GM19455 (cell line): ENCODE data around the gene SOX10.

Experiments
- ATAC-seq: cut with Tn5 transposase; IDR thresholded peaks from one replicate; pipeline ENCODE4 v1.9.1; 2021; ENCODE audit not compliant: unreplicated experiment

SOX10 gene

GRCh38 chr22:37983860-37984791 lies at the start of gene SOX10:
SOX10 (minus strand) TSS chr22:37984555; CDS start chr22:37983784, 771 bp downstream.
- ATAC-seq, result no peak

GRCh38 chr22:38033522-38034277 lies 49.3 kb upstream of the SOX10 start:
- ATAC-seq, result no peak

- ATAC-seq, result no peak
These were observed 48.5 kb upstream of the SOX10 start for GRCh38 chr22:38032681-38033521.

- no peak for ATAC-seq
These were observed 47.1 kb upstream of the SOX10 start for GRCh38 chr22:38031491-38031890.

- ATAC-seq, result no peak
These were observed 46.2 kb upstream of the SOX10 start for GRCh38 chr22:38030311-38031133.

GRCh38 chr22:38029901-38030300 lies 45.5 kb upstream of the SOX10 start:
- ATAC-seq, result no peak

GRCh38 chr22:38029370-38029769 lies 45.0 kb upstream of the SOX10 start:
- no peak for ATAC-seq

GRCh38 chr22:38028344-38029130 lies 44.2 kb upstream of the SOX10 start:
- ATAC-seq, result no peak

- no peak for ATAC-seq
These were observed 43.1 kb upstream of the SOX10 start for GRCh38 chr22:38027487-38027886.

- no peak for ATAC-seq
These were observed 42.1 kb upstream of the SOX10 start for GRCh38 chr22:38026130-38027111.

GRCh38 chr22:38025514-38025913 lies 41.2 kb upstream of the SOX10 start:
- no peak for ATAC-seq

GRCh38 chr22:38023045-38023444 lies 38.7 kb upstream of the SOX10 start:
- no peak for ATAC-seq

GRCh38 chr22:38021206-38021605 lies 36.9 kb upstream of the SOX10 start:
- ATAC-seq, result no peak

GRCh38 chr22:38018938-38019827 lies 34.8 kb upstream of the SOX10 start:
- ATAC-seq, result no peak

GRCh38 chr22:38017939-38018885 lies 33.9 kb upstream of the SOX10 start:
- ATAC-seq, result no peak

- no peak for ATAC-seq
These were observed 33.0 kb upstream of the SOX10 start for GRCh38 chr22:38017272-38017920.
